Gastroesophageal sphincter (tissue), 4 donors: ENCODE results near the gene CLMP. TPM values are rescaled to one million over a fixed set of nuclear protein-coding genes. Genes with fewer than 3 reads are reported as not detected.
"Not testable (repeated sequence)": the region's sequence is repeated elsewhere in the genome, so short reads cannot be mapped to it uniquely, and the experiment has no call there.

Experiments
- ATAC-seq: fragments of 150-250 bp; one replicate; pipeline ENCODE4 v1.9.1; 2016; ENCODE audit warnings: mild to moderate bottlenecking, moderate library complexity
- H3K27ac ChIP-seq, 4 donors: fragments of 200-600 bp; sonication (generic) in 3 of 4; 1 replicate in 3 of 4; 2 replicates in 1 of 4; pipeline ENCODE4 v1.5.1; 2016 to 2019
- H3K27me3 ChIP-seq: fragments of 200-600 bp; sonication (generic); one replicate; pipeline ENCODE4 v1.5.1; 2019
- H3K36me3 ChIP-seq, 2 donors: fragments of 200-600 bp; sonication (generic); one replicate each; pipeline ENCODE4 v1.5.1; 2019; ENCODE audit warnings: control low read depth in 1 of 2
- H3K4me1 ChIP-seq, 3 donors: fragments of 200-600 bp; sonication (generic); 1 replicate in 2 of 3; 2 replicates in 1 of 3; pipeline ENCODE4 v1.5.1; 2016 to 2019; ENCODE audit warnings: control low read depth in 2 of 3
- H3K4me3 ChIP-seq, 2 donors: fragments of 200-600 bp; sonication (generic); one replicate each; pipeline ENCODE4 v1.5.1; 2019; ENCODE audit warnings: mild to moderate bottlenecking in 1 of 2, moderate library complexity in 1 of 2
- H3K9me3 ChIP-seq, 3 donors: fragments of 200-600 bp; sonication (generic); one replicate each; pipeline ENCODE4 v1.5.1; 2017 to 2019; ENCODE audit warnings: control low read depth in 2 of 3
- CTCF ChIP-seq, 4 experiments: fragments of 200-600 bp in 2 of 4; fragments of 450-650 bp in 2 of 4; sonication (generic) in 1 of 4; IDR thresholded peaks; one replicate each; pipeline ENCODE4 v1.5.1; 2017 to 2019; ENCODE audit warnings: antibody characterized with exemption in 4 of 4, mild to moderate bottlenecking in 2 of 4, moderate library complexity in 2 of 4
- EP300 ChIP-seq: sonication (generic); formaldehyde crosslinking; IDR thresholded peaks from one replicate; pipeline ENCODE4 v1.6.1; 2017; ENCODE audit warnings: antibody characterized with exemption, mild to moderate bottlenecking
- POLR2A ChIP-seq, 2 donors: fragments of 450-650 bp; IDR thresholded peaks; one replicate each; pipeline ENCODE4 v1.6.1; 2017; ENCODE audit warnings: antibody characterized with exemption in 2 of 2, mild to moderate bottlenecking in 2 of 2, moderate library complexity in 1 of 2
- POLR2AphosphoS5 ChIP-seq: sonication (generic); formaldehyde crosslinking; IDR thresholded peaks from one replicate; pipeline ENCODE4 v1.6.1; 2017; ENCODE audit warnings: antibody characterized with exemption
- whole genome bisulfite sequencing, 2 donors: methylation state at CpG; one replicate each; pipeline ENCODE4 v1.1.5; 2018; ENCODE audit warnings: low coverage in 1 of 2; 5-methylcytosine and 5-hydroxymethylcytosine counted together
- total RNA-seq, 4 donors: library from RNA; depleted of rRNA; stranded (reverse); fragments of >200 nt; gene quantifications; one replicate each; pipeline ENCODE4 v1.1.0, GENCODE V29; 2016

CLMP gene
- total RNA-seq, 4 donors from 2014 or later, result 89.1 to 274 (median 151) TPM

- Histone ChIP-seq H3K9me3 (no peaks in the 10 kb centered on the region), H3K36me3 (no peaks in the 10 kb centered on the region), H3K4me3 (no peak overlapping the region), H3K27ac (peak overlapping the region; percentile 20 to 71 (median 66)), H3K27me3 (no peaks in the 10 kb centered on the region), H3K4me1 (peaks cover 0 to 68% (median 0%) of the 10 kb centered on the region in 3 donors)
- peak; percentile 75 for ATAC-seq
- WGBS, 2 donors, result 49 to 63% methylated on average over 8 to 10 of the region's 10 CpGs
- TF ChIP-seq POLR2A (IDR thresholded peaks at IDR 0.05) (no peak), CTCF (IDR thresholded peaks at IDR 0.05) (no peak), EP300 (no peak), POLR2AphosphoS5 (peak; percentile 63)
Measured at GRCh38 chr11:123159183-123159857, 35.7 kb downstream of the CLMP start.

DNA sequence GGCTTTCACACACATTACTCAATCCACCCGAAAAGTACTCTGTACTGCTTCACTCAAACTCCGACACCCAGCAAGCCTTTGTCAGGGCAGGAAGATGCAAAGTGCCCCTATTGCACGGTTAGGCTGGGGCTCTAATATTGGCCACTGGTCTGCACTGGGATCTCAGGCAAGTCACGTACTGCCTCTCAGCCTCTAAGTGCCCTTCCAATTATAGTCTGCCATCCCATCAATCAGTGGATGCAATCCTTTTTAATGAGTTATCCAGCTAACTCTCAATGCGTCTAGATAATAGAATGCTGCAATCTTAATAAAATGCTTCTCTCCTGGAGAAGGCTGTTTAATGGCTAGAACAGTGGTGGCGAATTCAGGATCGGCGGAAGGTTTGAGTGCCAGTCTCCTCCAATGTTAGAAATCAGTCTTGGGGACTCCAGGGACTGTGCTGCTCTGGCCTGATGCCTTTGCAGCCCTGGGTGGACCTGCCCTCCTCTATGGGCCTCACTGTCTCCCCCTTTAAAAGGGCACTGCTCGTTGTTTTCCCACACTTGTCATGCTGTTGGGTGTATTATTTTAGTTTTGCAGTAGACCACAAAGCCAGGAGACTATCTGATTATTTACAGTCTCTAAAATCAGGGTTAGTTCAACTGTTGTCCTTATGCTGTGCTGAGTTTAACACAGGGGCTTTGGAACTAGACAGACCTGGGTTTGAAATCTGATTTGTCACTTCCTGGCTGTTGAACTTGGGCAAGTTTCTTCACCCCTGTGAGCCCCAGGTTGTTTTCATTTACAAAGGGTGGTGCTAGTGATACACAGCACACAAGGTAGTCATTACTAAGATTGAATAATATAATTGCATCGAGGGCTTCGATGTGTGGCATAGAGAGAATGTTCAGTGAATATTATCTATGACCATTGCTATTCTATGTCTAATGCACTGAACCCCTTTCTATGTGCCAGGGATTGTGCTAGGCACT, 36.7 kb downstream of the CLMP start:
- no peak for TF ChIP-seq POLR2A (IDR thresholded peaks at IDR 0.05)
- no peak for TF ChIP-seq POLR2AphosphoS5
- no peak for TF ChIP-seq EP300
- TF ChIP-seq CTCF (IDR thresholded peaks at IDR 0.05), result no peak
- H3K4me1 ChIP-seq, result peaks cover 0 to 65% (median 0%) of the 10 kb centered on the region in 3 donors
- peak overlapping the region; percentile 11 to 71 (median 66) for H3K27ac ChIP-seq
- H3K9me3 ChIP-seq, result no peaks in the 10 kb centered on the region
- H3K4me3 ChIP-seq, result no peak overlapping the region
- no peaks in the 10 kb centered on the region for H3K36me3 ChIP-seq
- 68 to 71% methylated on average over 8 of the region's 11 CpGs for WGBS, 2 donors
- no peaks in the 10 kb centered on the region for H3K27me3 ChIP-seq
- ATAC-seq, result no peak

- ATAC-seq, result no peak
- H3K36me3 ChIP-seq, result no peaks in the 10 kb centered on the region
- no peak for TF ChIP-seq POLR2A (IDR thresholded peaks at IDR 0.05)
- TF ChIP-seq EP300, result no peak
- TF ChIP-seq CTCF (IDR thresholded peaks at IDR 0.05), result no peak
- TF ChIP-seq POLR2AphosphoS5, result no peak
Measured at GRCh38 chr11:123152951-123153350, 42.1 kb downstream of the CLMP start.

GRCh38 chr11:123152346-123152745, 42.7 kb downstream of the CLMP start:
- WGBS, 2 donors, result 95 to 100% methylated on average over 3 to 4 of the region's 5 CpGs
- H3K4me1 ChIP-seq, result peaks cover 0 to 30% (median 0%) of the 10 kb centered on the region in 3 donors
- not testable (repeated sequence) for H3K27me3 ChIP-seq, ATAC-seq, H3K27ac ChIP-seq, H3K4me3 ChIP-seq, H3K9me3 ChIP-seq, H3K36me3 ChIP-seq

More at GRCh38 chr11:123152951-123153350, 42.1 kb downstream of the CLMP start:
- no peaks in the 10 kb centered on the region for H3K27me3 ChIP-seq
- H3K4me1 ChIP-seq, result peaks cover 0 to 34% (median 0%) of the 10 kb centered on the region in 3 donors
- H3K27ac ChIP-seq, result no peak overlapping the region
- H3K9me3 ChIP-seq, result no peaks in the 10 kb centered on the region
- 50 to 69% methylated on average over 2 to 9 of the region's 9 CpGs for WGBS, 2 donors
- no peak overlapping the region for H3K4me3 ChIP-seq

GRCh38 chr11:123151796-123152195, 43.3 kb downstream of the CLMP start:
- TF ChIP-seq EP300 (no peak), POLR2AphosphoS5 (no peak), POLR2A (IDR thresholded peaks at IDR 0.05) (no peak), CTCF (IDR thresholded peaks at IDR 0.05) (no peak)
- no peaks in the 10 kb centered on the region for H3K27me3 ChIP-seq
- H3K27ac ChIP-seq, result no peak overlapping the region
- peaks cover 0 to 25% (median 0%) of the 10 kb centered on the region in 3 donors for H3K4me1 ChIP-seq
- no peak for ATAC-seq
- no peak overlapping the region for H3K4me3 ChIP-seq
- no peaks in the 10 kb centered on the region for H3K36me3 ChIP-seq
- 75 to 77% methylated on average over 2 of the region's 2 CpGs for WGBS, 2 donors
- H3K9me3 ChIP-seq, result no peaks in the 10 kb centered on the region
